Tibial artery (tissue), 4 donors: ENCODE measurements around the gene WEE1.

Source experiments
- DNase-seq, 2 donors: peaks; one replicate each; pipeline ENCODE4 v3.0.0-alpha.2; 2019
- H3K27ac ChIP-seq, 2 donors: fragments of 200-600 bp; sonication (generic) in 1 of 2; 1 replicate in 1 of 2; 2 replicates in 1 of 2; pipeline ENCODE4 v1.5.1; 2018 to 2019; ENCODE audit warnings: mild to moderate bottlenecking in 1 of 2
- H3K27me3 ChIP-seq, 2 donors: fragments of 200-600 bp; sonication (generic) in 1 of 2; one replicate each; pipeline versions ENCODE4 v1.5.1 to v1.6.0; 2016 to 2019
- H3K36me3 ChIP-seq, 3 donors: fragments of 200-600 bp; sonication (generic) in 2 of 3; one replicate each; pipeline ENCODE4 v1.5.1; 2016 to 2019; ENCODE audit warnings: mild to moderate bottlenecking in 2 of 3
- H3K4me1 ChIP-seq, 4 donors: fragments of 200-600 bp; sonication (generic) in 2 of 4; 1 replicate in 3 of 4; 2 replicates in 1 of 4; pipeline ENCODE4 v1.5.1; 2016 to 2019
- H3K4me3 ChIP-seq, 2 donors: fragments of 200-600 bp; sonication (generic) in 1 of 2; 1 replicate in 1 of 2; 2 replicates in 1 of 2; pipeline ENCODE4 v1.5.1; 2018 to 2019; ENCODE audit warnings: mild to moderate bottlenecking in 2 of 2
- H3K9me3 ChIP-seq, 3 donors: fragments of 200-600 bp; sonication (generic) in 1 of 3; one replicate each; pipeline ENCODE4 v1.5.1; 2016 to 2019
- CTCF ChIP-seq, 2 experiments: fragments of 200-600 bp in 1 of 2; fragments of 450-650 bp in 1 of 2; IDR thresholded peaks; one replicate each; pipeline ENCODE4 v1.5.1; 2017 to 2019; ENCODE audit warnings: antibody characterized with exemption in 2 of 2, mild to moderate bottlenecking in 1 of 2, moderate library complexity in 1 of 2
- intact Hi-C: fragments of 100-400 bp; cut with DNase I; formaldehyde crosslinking; loops from one replicate; pipeline ENCODE4 v1.15.0; 2023; ENCODE audit warnings: low total_unique reads

Gene WEE1

DNA sequence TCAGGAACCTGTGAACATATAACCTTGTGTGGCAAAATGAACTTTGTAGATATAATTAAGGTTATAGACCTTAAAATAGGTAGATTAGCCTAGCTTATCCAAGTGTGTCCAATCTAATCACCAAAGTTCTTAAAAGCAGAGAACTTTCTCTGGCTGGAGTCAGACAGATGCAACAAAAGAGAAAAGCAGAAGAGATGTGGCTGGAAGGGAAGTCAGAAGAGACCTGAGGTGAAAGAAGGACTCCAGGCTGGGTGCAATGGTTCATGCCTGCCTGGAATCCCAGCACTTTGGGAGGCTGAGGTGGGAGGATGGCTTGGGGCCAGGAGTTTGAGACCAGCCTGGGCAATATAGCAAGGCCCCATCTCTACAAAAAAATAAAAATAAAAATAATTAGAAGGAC lies 51.0 kb downstream of the WEE1 start:
- H3K4me1 ChIP-seq, result peaks cover 0 to 9% (median 2%) of the 10 kb centered on the region in 4 donors
- H3K9me3 ChIP-seq, result no peaks in the 10 kb centered on the region
- no peaks in the 10 kb centered on the region for H3K36me3 ChIP-seq
- no peak for DNase-seq
- intact Hi-C loops, result no loop called here
- H3K27ac ChIP-seq, result no peak overlapping the region
- TF ChIP-seq CTCF (IDR thresholded peaks at IDR 0.05), result no peak
- no peak overlapping the region for H3K4me3 ChIP-seq
- no peaks in the 10 kb centered on the region for H3K27me3 ChIP-seq

- H3K4me3 ChIP-seq, result no peak overlapping the region
- H3K9me3 ChIP-seq, result no peaks in the 10 kb centered on the region
- DNase-seq, result no peak
- no peaks in the 10 kb centered on the region for H3K27me3 ChIP-seq
- H3K4me1 ChIP-seq, result peaks cover 0 to 9% (median 2%) of the 10 kb centered on the region in 4 donors
- intact Hi-C loops, result no loop called here
- no peaks in the 10 kb centered on the region for H3K36me3 ChIP-seq
- TF ChIP-seq CTCF (IDR thresholded peaks at IDR 0.05), result no peak
- H3K27ac ChIP-seq, result no peak overlapping the region
Measured at GRCh38 chr11:9625162-9625561, 51.7 kb downstream of the WEE1 start.

GRCh38 chr11:9625728-9626127 lies 52.3 kb downstream of the WEE1 start:
- no peak overlapping the region for H3K27ac ChIP-seq
- no peak for TF ChIP-seq CTCF (IDR thresholded peaks at IDR 0.05)
- H3K9me3 ChIP-seq, result no peaks in the 10 kb centered on the region
- no peak for DNase-seq
- no peaks in the 10 kb centered on the region for H3K36me3 ChIP-seq
- intact Hi-C loops, result no loop called here
- H3K27me3 ChIP-seq, result no peaks in the 10 kb centered on the region
- no peak overlapping the region for H3K4me3 ChIP-seq
- peaks cover 0 to 9% (median 2%) of the 10 kb centered on the region in 4 donors for H3K4me1 ChIP-seq

- H3K27me3 ChIP-seq, result no peaks in the 10 kb centered on the region
- H3K36me3 ChIP-seq, result no peaks in the 10 kb centered on the region
- H3K4me1 ChIP-seq, result peaks cover 0 to 9% (median 2%) of the 10 kb centered on the region in 4 donors
- DNase-seq, result no peak
- H3K4me3 ChIP-seq, result no peak overlapping the region
- H3K9me3 ChIP-seq, result no peaks in the 10 kb centered on the region
- TF ChIP-seq CTCF (IDR thresholded peaks at IDR 0.05), result no peak
- intact Hi-C loops, result no loop called here
- peak overlapping the region; percentile 37 to 40 for H3K27ac ChIP-seq
Measured at GRCh38 chr11:9626496-9627394, 53.3 kb downstream of the WEE1 start.

DNA sequence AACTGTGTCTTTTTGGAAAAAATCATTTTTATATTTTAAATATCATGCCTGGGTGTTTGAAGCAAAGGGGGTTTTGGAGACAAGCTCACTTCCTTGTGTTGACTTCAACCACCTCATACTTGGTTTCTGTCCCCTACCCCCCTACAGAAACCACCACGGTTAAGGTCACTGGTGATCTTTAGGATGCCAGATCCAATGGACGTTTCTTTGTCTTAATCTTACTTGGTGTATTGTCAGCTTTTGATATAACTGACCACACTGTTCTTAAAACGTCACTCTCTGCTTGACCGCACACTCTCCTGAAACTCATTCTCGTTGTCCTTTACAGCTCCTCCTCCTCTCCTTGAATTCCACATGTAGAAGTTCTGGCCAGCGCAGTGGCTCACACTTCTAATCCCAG lies 55.6 kb downstream of the WEE1 start:
- Histone ChIP-seq H3K27me3 (no peaks in the 10 kb centered on the region), H3K27ac (no peak overlapping the region), H3K36me3 (no peaks in the 10 kb centered on the region), H3K9me3 (no peaks in the 10 kb centered on the region), H3K4me3 (no peak overlapping the region), H3K4me1 (peaks cover 0 to 9% (median 2%) of the 10 kb centered on the region in 4 donors)
- no peak for DNase-seq
- no peak for TF ChIP-seq CTCF (IDR thresholded peaks at IDR 0.05)
- intact Hi-C loops, result no loop called here
